Fibroblast of lung (primary cell): Measurements from ENCODE around the gene SPACA7.

Experiments used
- CTCF ChIP-seq, 2 donors: IDR thresholded peaks in 1 of 2; conservative IDR thresholded peaks in 1 of 2; 1 replicate in 1 of 2; 2 replicates in 1 of 2; pipeline ENCODE4 v1.5.1; 2011 to 2012; ENCODE audit warnings: low read length in 2 of 2, control low read depth in 1 of 2, inconsistent platforms in 1 of 2, low read depth in 1 of 2, mild to moderate bottlenecking in 1 of 2
- EZH2 ChIP-seq: IDR thresholded peaks from 2 replicates; pipeline ENCODE4 v1.5.1; 2012; ENCODE audit warnings: low read length, control low read depth, mild to moderate bottlenecking; ENCODE audit errors: missing control alignments

GRCh38 chr13:112473818-112474217, 97.7 kb downstream of the SPACA7 start:
- TF ChIP-seq EZH2 (no peak), CTCF (conservative IDR thresholded peaks at IDR 0.05 in 1 of 2, IDR thresholded peaks at IDR 0.05 in 1 of 2; ENCODE audit: low read depth in 1 of 2, low read length in 2 of 2) (no peak)
